Measurements from ENCODE around the gene LHFPL3. TPM values are rescaled to one million over a fixed set of nuclear protein-coding genes. Genes with fewer than 3 reads are reported as not detected.

The LHFPL3 gene
- total and polyA plus RNA-seq, 2 of the 13 experiments (the other 11 are each of a cell fraction or from before 2014, with no cell fraction given) = not detected

DNA sequence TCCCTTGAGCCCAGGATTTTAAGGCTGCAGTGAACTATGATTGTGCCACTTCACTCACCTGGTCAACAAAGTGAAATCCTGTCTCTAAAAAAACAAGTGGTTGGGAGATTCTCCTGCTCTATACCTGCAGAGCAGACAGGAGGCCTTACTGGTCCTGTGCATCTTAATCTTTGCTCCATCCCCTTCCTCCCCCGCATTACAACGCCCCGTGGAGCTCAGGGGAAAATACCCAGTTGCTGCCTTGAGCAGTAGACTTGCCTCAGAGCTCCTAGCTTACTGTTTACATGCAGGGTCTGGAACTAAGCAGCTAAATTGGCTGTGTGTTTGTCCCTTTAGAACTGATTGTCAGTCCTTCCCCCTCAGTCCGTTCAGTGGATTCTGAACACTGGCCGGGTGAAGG lies 561.8 kb downstream of the LHFPL3 start:
- TF ChIP-seq, protein P1, sequence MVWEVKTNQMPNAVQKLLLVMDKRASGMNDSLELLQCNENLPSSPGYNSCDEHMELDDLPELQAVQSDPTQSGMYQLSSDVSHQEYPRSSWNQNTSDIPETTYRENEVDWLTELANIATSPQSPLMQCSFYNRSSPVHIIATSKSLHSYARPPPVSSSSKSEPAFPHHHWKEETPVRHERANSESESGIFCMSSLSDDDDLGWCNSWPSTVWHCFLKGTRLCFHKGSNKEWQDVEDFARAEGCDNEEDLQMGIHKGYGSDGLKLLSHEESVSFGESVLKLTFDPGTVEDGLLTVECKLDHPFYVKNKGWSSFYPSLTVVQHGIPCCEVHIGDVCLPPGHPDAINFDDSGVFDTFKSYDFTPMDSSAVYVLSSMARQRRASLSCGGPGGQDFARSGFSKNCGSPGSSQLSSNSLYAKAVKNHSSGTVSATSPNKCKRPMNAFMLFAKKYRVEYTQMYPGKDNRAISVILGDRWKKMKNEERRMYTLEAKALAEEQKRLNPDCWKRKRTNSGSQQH (CRISPR knock-in tag; IDR thresholded peaks at IDR 0.05; ENCODE audit: low read depth) = no peak
- no peak for TF ChIP-seq KAT8 (CRISPR knock-in tag; IDR thresholded peaks at IDR 0.05)
- TF ChIP-seq SUZ12 (IDR thresholded peaks at IDR 0.05; ENCODE audit: low read depth, low read length) = no peak
- no peak for TF ChIP-seq ZNF431 (CRISPR knock-in tag; IDR thresholded peaks at IDR 0.05; ENCODE audit: borderline replicate concordance, low read depth)
- TF ChIP-seq SALL2 (CRISPR knock-in tag; IDR thresholded peaks at IDR 0.05) = no peak
- TF ChIP-seq CSRNP1 (CRISPR knock-in tag; IDR thresholded peaks at IDR 0.05) = no peak
- no peak for TF ChIP-seq MIER2 (CRISPR knock-in tag; IDR thresholded peaks at IDR 0.05)
- TF ChIP-seq YY1 (IDR thresholded peaks at IDR 0.05; ENCODE audit: insufficient read depth, insufficient replicate concordance, low read depth, low read length) = no peak
- TF ChIP-seq RORA (CRISPR knock-in tag; IDR thresholded peaks at IDR 0.05) = no peak
- no peak for TF ChIP-seq PHF21A (CRISPR knock-in tag; IDR thresholded peaks at IDR 0.05)
- TF ChIP-seq, protein P2, sequence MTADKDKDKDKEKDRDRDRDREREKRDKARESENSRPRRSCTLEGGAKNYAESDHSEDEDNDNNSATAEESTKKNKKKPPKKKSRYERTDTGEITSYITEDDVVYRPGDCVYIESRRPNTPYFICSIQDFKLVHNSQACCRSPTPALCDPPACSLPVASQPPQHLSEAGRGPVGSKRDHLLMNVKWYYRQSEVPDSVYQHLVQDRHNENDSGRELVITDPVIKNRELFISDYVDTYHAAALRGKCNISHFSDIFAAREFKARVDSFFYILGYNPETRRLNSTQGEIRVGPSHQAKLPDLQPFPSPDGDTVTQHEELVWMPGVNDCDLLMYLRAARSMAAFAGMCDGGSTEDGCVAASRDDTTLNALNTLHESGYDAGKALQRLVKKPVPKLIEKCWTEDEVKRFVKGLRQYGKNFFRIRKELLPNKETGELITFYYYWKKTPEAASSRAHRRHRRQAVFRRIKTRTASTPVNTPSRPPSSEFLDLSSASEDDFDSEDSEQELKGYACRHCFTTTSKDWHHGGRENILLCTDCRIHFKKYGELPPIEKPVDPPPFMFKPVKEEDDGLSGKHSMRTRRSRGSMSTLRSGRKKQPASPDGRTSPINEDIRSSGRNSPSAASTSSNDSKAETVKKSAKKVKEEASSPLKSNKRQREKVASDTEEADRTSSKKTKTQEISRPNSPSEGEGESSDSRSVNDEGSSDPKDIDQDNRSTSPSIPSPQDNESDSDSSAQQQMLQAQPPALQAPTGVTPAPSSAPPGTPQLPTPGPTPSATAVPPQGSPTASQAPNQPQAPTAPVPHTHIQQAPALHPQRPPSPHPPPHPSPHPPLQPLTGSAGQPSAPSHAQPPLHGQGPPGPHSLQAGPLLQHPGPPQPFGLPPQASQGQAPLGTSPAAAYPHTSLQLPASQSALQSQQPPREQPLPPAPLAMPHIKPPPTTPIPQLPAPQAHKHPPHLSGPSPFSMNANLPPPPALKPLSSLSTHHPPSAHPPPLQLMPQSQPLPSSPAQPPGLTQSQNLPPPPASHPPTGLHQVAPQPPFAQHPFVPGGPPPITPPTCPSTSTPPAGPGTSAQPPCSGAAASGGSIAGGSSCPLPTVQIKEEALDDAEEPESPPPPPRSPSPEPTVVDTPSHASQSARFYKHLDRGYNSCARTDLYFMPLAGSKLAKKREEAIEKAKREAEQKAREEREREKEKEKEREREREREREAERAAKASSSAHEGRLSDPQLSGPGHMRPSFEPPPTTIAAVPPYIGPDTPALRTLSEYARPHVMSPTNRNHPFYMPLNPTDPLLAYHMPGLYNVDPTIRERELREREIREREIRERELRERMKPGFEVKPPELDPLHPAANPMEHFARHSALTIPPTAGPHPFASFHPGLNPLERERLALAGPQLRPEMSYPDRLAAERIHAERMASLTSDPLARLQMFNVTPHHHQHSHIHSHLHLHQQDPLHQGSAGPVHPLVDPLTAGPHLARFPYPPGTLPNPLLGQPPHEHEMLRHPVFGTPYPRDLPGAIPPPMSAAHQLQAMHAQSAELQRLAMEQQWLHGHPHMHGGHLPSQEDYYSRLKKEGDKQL (CRISPR knock-in tag; IDR thresholded peaks at IDR 0.05; ENCODE audit: low read depth) = no peak
- TF ChIP-seq ZNF3 (CRISPR knock-in tag; IDR thresholded peaks at IDR 0.05) = no peak
- ChIA-PET CTCF (ENCODE audit: low intra/inter-chr PET ratio, low total read pairs) (no interaction called here), POLR2A (no interaction called here)
- Histone ChIP-seq H3K9me3 (ENCODE audit: low read length) (no peaks in the 10 kb centered on the region), H3K27ac (ENCODE audit: extremely low read length, insufficient read depth, low read length) (no peak overlapping the region), H3K9ac (ENCODE audit: insufficient read depth, low read depth, low read length) (no peak overlapping the region), H4K20me1 (ENCODE audit: insufficient read depth, low read length) (no peaks in the 10 kb centered on the region), H3K27me3 (ENCODE audit: control insufficient read depth in 1 of 2, insufficient read depth in 2 of 2, low read length in 2 of 2) (no peaks in the 10 kb centered on the region), H3K4me2 (ENCODE audit: low read depth, low read length) (no peak overlapping the region), H3K4me1 (ENCODE audit: insufficient read depth, low read length) (no peaks in the 10 kb centered on the region), H3K79me2 (ENCODE audit: insufficient read depth, low read length) (no peaks in the 10 kb centered on the region), H2AFZ (ENCODE audit: low read length) (no peak overlapping the region), H3K4me3 (replicated peaks in 1 of 3; ENCODE audit: insufficient read depth in 1 of 3, low read depth in 2 of 3, low read length in 3 of 3) (no peak overlapping the region), H3K36me3 (replicated peaks in 1 of 2; ENCODE audit: control insufficient read depth in 1 of 2, insufficient read depth in 2 of 2, low read length in 2 of 2) (no peaks in the 10 kb centered on the region)
- DNase-seq (ENCODE audit: low spot score) = no peak
- no peak for FAIRE-seq
- no peak for ATAC-seq
- intact Hi-C loops (cut with micrococcal nuclease; ENCODE audit: unreplicated experiment) = no loop called here
- 0% methylated on average over 4 of the region's 5 CpGs for WGBS (ENCODE audit: low lambda C conversion rate)
- BruUV-seq (replicated peaks) = no TSS peak
- in situ Hi-C loops (cut with HindIII; ENCODE audit: extremely low pct_ligation_motif_present, low pct_unique_long_range_greater_than_20kb) = no loop called here
